ENCODE results near the gene ST6GALNAC3.
"Not testable (repeated sequence)": the region's sequence is repeated elsewhere in the genome, so short reads cannot be mapped to it uniquely, and the experiment has no call there.

Gene ST6GALNAC3

DNA sequence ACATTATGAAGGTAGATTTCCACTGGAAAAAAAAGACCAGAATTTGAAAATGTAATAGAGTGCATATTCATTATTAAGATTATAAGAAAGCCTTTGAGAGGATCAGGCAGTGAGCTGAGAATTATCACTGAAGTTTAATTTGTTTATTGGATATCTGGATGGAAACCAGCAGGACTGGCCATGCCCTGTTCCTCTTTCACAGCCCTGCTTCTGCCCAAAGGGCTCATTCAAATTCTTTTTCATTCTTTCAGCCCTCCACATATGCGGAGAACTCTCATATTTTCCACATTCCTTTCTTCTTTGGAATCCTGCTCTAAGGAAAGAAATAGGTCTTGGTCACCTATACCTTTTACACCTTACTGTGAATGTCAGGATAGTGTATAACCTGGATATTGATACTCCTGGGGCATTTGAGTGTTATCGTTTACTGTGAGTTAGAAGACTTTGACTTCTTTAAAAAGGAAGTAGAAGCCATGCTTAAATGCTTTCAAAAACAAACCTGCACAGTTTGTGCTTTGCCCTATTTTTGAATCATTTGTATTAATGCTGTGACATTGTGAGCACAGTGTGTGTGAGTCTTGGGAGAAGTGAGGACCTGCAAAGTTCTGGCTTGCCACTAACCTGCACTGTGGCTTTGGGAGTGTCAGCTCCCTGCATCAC lies 35.5 kb downstream of the ST6GALNAC3 start:
- no peak for TF ChIP-seq CTCF (IDR thresholded peaks at IDR 0.05; ENCODE audit: borderline replicate concordance, control extremely low read depth, extremely low read depth, insufficient read depth, missing control alignments)

GRCh38 chr1:76110666-76111065 lies 36.1 kb downstream of the ST6GALNAC3 start:
- in situ Hi-C loops (cut with MboI; ENCODE audit: low sequenced_read_pairs, unreplicated experiment): no loop called here
- no peak for TF ChIP-seq CTCF (IDR thresholded peaks at IDR 0.05; ENCODE audit: borderline replicate concordance, control extremely low read depth, extremely low read depth, insufficient read depth, missing control alignments)
- DNase-seq (ENCODE audit: low spot score): no peak

More for the DNA sequence above, 35.5 kb downstream of the ST6GALNAC3 start:
- in situ Hi-C loops (cut with MboI; ENCODE audit: low sequenced_read_pairs, unreplicated experiment): no loop called here
- DNase-seq (ENCODE audit: low spot score): no peak

GRCh38 chr1:76112321-76112720 lies 37.8 kb downstream of the ST6GALNAC3 start:
- in situ Hi-C loops (cut with MboI; ENCODE audit: low sequenced_read_pairs, unreplicated experiment); DNase-seq (ENCODE audit: low spot score): not testable (repeated sequence)

DNA sequence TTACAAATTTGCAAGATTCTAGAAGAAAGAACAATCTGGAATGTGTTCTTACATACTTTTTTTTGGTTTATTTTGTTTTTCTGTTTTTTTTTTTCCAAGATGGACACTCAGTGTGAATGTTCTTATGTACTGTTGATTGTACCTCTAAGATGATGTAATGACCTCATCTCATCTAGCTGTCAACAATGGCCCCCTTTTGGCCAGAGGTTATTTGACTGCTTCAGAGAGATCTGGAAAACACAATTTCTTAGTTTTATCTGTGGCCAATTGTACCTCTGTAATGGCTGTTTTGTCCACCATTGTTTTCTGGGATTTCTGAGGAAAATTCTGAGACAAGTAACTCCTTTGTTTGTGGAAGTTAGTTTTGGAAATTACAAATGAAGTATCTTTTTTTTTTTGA lies 38.9 kb downstream of the ST6GALNAC3 start:
- DNase-seq (ENCODE audit: low spot score): no peak
- in situ Hi-C loops (cut with MboI; ENCODE audit: low sequenced_read_pairs, unreplicated experiment): no loop called here
- TF ChIP-seq CTCF (IDR thresholded peaks at IDR 0.05; ENCODE audit: borderline replicate concordance, control extremely low read depth, extremely low read depth, insufficient read depth, missing control alignments): no peak

DNA sequence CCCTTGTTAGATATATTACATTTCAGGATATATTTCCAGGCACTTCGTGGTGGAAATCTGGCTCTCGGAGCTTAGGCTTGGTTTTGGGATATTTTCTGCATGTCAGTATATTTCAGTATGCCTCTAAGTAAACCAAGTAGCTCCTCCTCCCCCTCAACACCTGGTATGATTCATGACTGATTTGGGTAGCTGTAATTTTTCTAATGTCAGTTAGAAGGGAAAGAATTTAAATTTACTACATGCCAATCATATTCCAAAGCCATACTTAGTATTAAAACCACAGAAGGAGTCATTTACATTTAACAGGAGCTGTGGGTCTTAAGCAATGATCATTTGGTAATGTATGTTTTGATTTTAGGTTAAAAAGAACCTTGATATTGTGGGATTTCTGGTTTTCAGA lies 40.6 kb downstream of the ST6GALNAC3 start:
- no peak for TF ChIP-seq CTCF (IDR thresholded peaks at IDR 0.05; ENCODE audit: borderline replicate concordance, control extremely low read depth, extremely low read depth, insufficient read depth, missing control alignments)
- in situ Hi-C loops (cut with MboI; ENCODE audit: low sequenced_read_pairs, unreplicated experiment): no loop called here
- DNase-seq (ENCODE audit: low spot score): no peak

GRCh38 chr1:76121850-76122249 lies 47.3 kb downstream of the ST6GALNAC3 start:
- in situ Hi-C loops (cut with MboI; ENCODE audit: low sequenced_read_pairs, unreplicated experiment): no loop called here
- DNase-seq (ENCODE audit: low spot score): no peak
- no peak for TF ChIP-seq CTCF (IDR thresholded peaks at IDR 0.05; ENCODE audit: borderline replicate concordance, control extremely low read depth, extremely low read depth, insufficient read depth, missing control alignments)

GRCh38 chr1:76122271-76122670 lies 47.7 kb downstream of the ST6GALNAC3 start:
- no peak for DNase-seq (ENCODE audit: low spot score)
- in situ Hi-C loops (cut with MboI; ENCODE audit: low sequenced_read_pairs, unreplicated experiment): no loop called here
- no peak for TF ChIP-seq CTCF (IDR thresholded peaks at IDR 0.05; ENCODE audit: borderline replicate concordance, control extremely low read depth, extremely low read depth, insufficient read depth, missing control alignments)

- in situ Hi-C loops (cut with MboI; ENCODE audit: low sequenced_read_pairs, unreplicated experiment); DNase-seq (ENCODE audit: low spot score): not testable (repeated sequence)
Observed at GRCh38 chr1:76123411-76124064, 49.0 kb downstream of the ST6GALNAC3 start.
